ENCODE results near the gene FNDC3B. TPM values are rescaled to one million over a fixed set of nuclear protein-coding genes. Genes with fewer than 3 reads are reported as not detected.

Gene FNDC3B
- total and polyA plus RNA-seq, 2 of the 8 experiments (the other 6 are each of a cell fraction or from before 2014, with no cell fraction given) = 14.1 to 44.4 TPM

GRCh38 chr3:172189987-172190603, 150.7 kb downstream of the FNDC3B start:
- POLR2A ChIA-PET (ENCODE audit: partially characterized antibody) = interaction anchor here (0.6 kb wide), 1 partner anchor 36 kb away, joined by 3 read pairs; no protein-coding TSS in a partner anchor
- no peaks in the 10 kb centered on the region for H3K36me3 ChIP-seq (ENCODE audit: control insufficient read depth in 2 of 4, insufficient read depth in 4 of 4, low read length in 3 of 4)
- H3K4me2 ChIP-seq (ENCODE audit: insufficient read depth in 1 of 2, low read depth in 2 of 2, low read length in 2 of 2) = no peak overlapping the region
- H3K27me3 ChIP-seq (replicated peaks in 1 of 4; ENCODE audit: control insufficient read depth in 3 of 4, extremely low read depth in 1 of 4, insufficient read depth in 3 of 4, low read length in 3 of 4) = no peaks in the 10 kb centered on the region
- CTCF ChIA-PET (ENCODE audit: partially characterized antibody) = no interaction called here
- no peaks in the 10 kb centered on the region for H3K9me3 ChIP-seq (ENCODE audit: insufficient read depth in 2 of 2, low read depth in 1 of 2, low read length in 1 of 2)
- DNase-seq (ENCODE audit: low read depth in 1 of 2, low spot score in 2 of 2) (no peak), FAIRE-seq (no peak)
- WGBS, 2 experiments (ENCODE audit: extremely low coverage in 1 of 2, insufficient coverage in 1 of 2, insufficient read length in 1 of 2, insufficient replicate concordance in 2 of 2, low coverage in 1 of 2, low lambda C conversion rate in 2 of 2, missing lambda C conversion rate in 1 of 2) = 82% methylated on average over 7 of the region's 7 CpGs; no CpG with 5 or more reads in 1 of the 2 experiments
- H3K79me1 ChIP-seq (ENCODE audit: low read depth, low read length) = 0 out of 2 replicates have a peak, but pooled peaks cover 2% of the 10 kb centered on the region
- H2BK20ac ChIP-seq (ENCODE audit: low read length) = no peak overlapping the region
- H3K27ac ChIP-seq (ENCODE audit: low read depth, low read length) = no peak overlapping the region
- no peak overlapping the region for H3K4ac ChIP-seq (replicated peaks; ENCODE audit: insufficient read length, low read depth, low read length)
- no peak overlapping the region for H4K91ac ChIP-seq (replicated peaks; ENCODE audit: insufficient read length, low read length)
- no peak overlapping the region for H2BK120ac ChIP-seq (replicated peaks; ENCODE audit: low read depth, low read length)
- H3K14ac ChIP-seq (ENCODE audit: insufficient read length) = no peak overlapping the region
- H3K56ac ChIP-seq (replicated peaks; ENCODE audit: insufficient read length, low read depth, low read length) = no peak overlapping the region
- H3K9ac ChIP-seq (replicated peaks in 1 of 4; ENCODE audit: extremely low read depth in 1 of 4, low read depth in 3 of 4, low read length in 3 of 4) = no peak overlapping the region
- H4K8ac ChIP-seq (ENCODE audit: extremely low read depth, insufficient read depth, low read length) = no peak overlapping the region
- H2AFZ ChIP-seq (ENCODE audit: low read length) = no peak overlapping the region
- no peak overlapping the region for H3K18ac ChIP-seq (ENCODE audit: extremely low read depth, low read length)
- no peak overlapping the region for H2BK5ac ChIP-seq (ENCODE audit: low read depth, low read length)
- H2AK5ac ChIP-seq (ENCODE audit: low read depth, low read length) = no peak overlapping the region
- peaks cover 3 to 46% of the 10 kb centered on the region in 2 experiments; a peak in 3 of 4 replicates for H3K79me2 ChIP-seq (ENCODE audit: control insufficient read depth in 1 of 2, insufficient read depth in 2 of 2, low read length in 2 of 2)
- peaks cover 0 to 2% of the 10 kb centered on the region in 2 experiments for H4K20me1 ChIP-seq (replicated peaks in 1 of 2; ENCODE audit: control insufficient read depth in 1 of 2, insufficient read depth in 2 of 2, low read length in 2 of 2)
- H2BK15ac ChIP-seq (ENCODE audit: low read length) = no peak overlapping the region
- H3K23ac ChIP-seq (ENCODE audit: insufficient read length) = no peak overlapping the region
- H4K5ac ChIP-seq (ENCODE audit: insufficient read length, low read depth, low read length) = no peak overlapping the region
- H3K4me3 ChIP-seq (ENCODE audit: extremely low read depth in 1 of 4, insufficient read depth in 2 of 4, low read depth in 3 of 4, low read length in 4 of 4) = no peak overlapping the region
- no peak overlapping the region for H2BK12ac ChIP-seq (ENCODE audit: low read depth, low read length)
- H3K23me2 ChIP-seq (ENCODE audit: low read depth, low read length) = no peaks in the 10 kb centered on the region
- H3K4me1 ChIP-seq (replicated peaks in 1 of 4; ENCODE audit: control insufficient read depth in 3 of 4, insufficient read depth in 4 of 4, low read length in 3 of 4) = peaks cover 0 to 2% (median 0%) of the 10 kb centered on the region in 4 experiments; a peak in 2 of 7 replicates
- TF ChIP-seq KDM4A (IDR thresholded peaks at IDR 0.05; ENCODE audit: low read depth, low read length, severe bottlenecking) (no peak), TEAD4 (IDR thresholded peaks at IDR 0.05; ENCODE audit: low read depth, low read length) (no peak), RBBP5 (IDR thresholded peaks at IDR 0.05; ENCODE audit: borderline replicate concordance, low read depth, low read length) (no peak), BCL11A (IDR thresholded peaks at IDR 0.05; ENCODE audit: low read depth in 2 of 2, low read length in 2 of 2) (no peak), SAP30 (IDR thresholded peaks at IDR 0.05; ENCODE audit: insufficient read depth, insufficient replicate concordance, low read length) (no peak), TAF1 (IDR thresholded peaks at IDR 0.05; ENCODE audit: low read depth, low read length) (no peak), SIRT6 (IDR thresholded peaks at IDR 0.05; ENCODE audit: low read length) (no peak), CTCF (IDR thresholded peaks at IDR 0.05; ENCODE audit: control extremely low read depth in 1 of 3, insufficient read depth in 1 of 3, low read depth in 1 of 3, low read length in 3 of 3) (no peak), ATF3 (IDR thresholded peaks at IDR 0.05; ENCODE audit: insufficient read depth, low read depth, low read length) (no peak)
